Activated T-helper 2 cell treated with anti-CD3 and anti-CD28 coated beads, Interferon-gamma antibody, Interleukin-2, Interleukin-4, amounts not matched to agents 10 μg/mL and 5 μg/mL and 100 μg/mL, durations not matched to agents 14 hours and 24 hours and 36 hours (primary cell): ENCODE measurements around the gene MUC22. TPM values are rescaled to one million over a fixed set of nuclear protein-coding genes. Genes with fewer than 3 reads are reported as not detected.

Source experiments
- DNase-seq: peaks from one replicate; pipeline ENCODE4 v3.0.0; 2021; ENCODE audit warnings: low spot score
- H3K27ac Mint-ChIP-seq: one replicate; pipeline ENCODE4 v1.8.0; 2021; ENCODE audit warnings: mixed read lengths
- H3K27me3 Mint-ChIP-seq: one replicate; pipeline ENCODE4 v1.8.0; 2021; ENCODE audit warnings: low read depth, mixed read lengths
- H3K36me3 Mint-ChIP-seq: one replicate; pipeline ENCODE4 v1.8.0; 2021; ENCODE audit warnings: low read depth, mixed read lengths
- H3K4me1 Mint-ChIP-seq: one replicate; pipeline ENCODE4 v1.8.0; 2021; ENCODE audit warnings: low read depth, mixed read lengths
- H3K4me3 Mint-ChIP-seq: one replicate; pipeline ENCODE4 v1.8.0; 2021; ENCODE audit warnings: low read depth, mild to moderate bottlenecking, moderate library complexity, mixed read lengths
- H3K9me3 Mint-ChIP-seq: one replicate; pipeline ENCODE4 v1.8.0; 2021; ENCODE audit warnings: mixed read lengths
- intact Hi-C: fragments of 100-400 bp; cut with micrococcal nuclease; formaldehyde crosslinking; loops from one replicate; pipeline ENCODE4 v1.15.1; 2023
- total RNA-seq: library from RNA; stranded (reverse); gene quantifications from 2 replicates; pipeline ENCODE4 v1.2.3, GENCODE V29; 2022

The MUC22 gene
- total RNA-seq, 1 donor from 2014 or later = not detected

- Mint-ChIP-seq H3K36me3 (no peaks in the 10 kb centered on the region), H3K4me1 (peaks cover 1% of the 10 kb centered on the region), H3K4me3 (no peak overlapping the region), H3K27me3 (peaks cover 7% of the 10 kb centered on the region), H3K9me3 (no peaks in the 10 kb centered on the region), H3K27ac (no peak overlapping the region)
- intact Hi-C loops = loop anchor here (2.0 kb wide), 1 partner anchor 165 kb away; the partner anchor contains the start of gene VARS2
- peak; percentile 54 for DNase-seq
These were observed 69.5 kb downstream of the MUC22 start for GRCh38 chr6:31079656-31080261.

- Mint-ChIP-seq H3K36me3 (no peaks in the 10 kb centered on the region), H3K27me3 (peaks cover 20% of the 10 kb centered on the region), H3K9me3 (no peaks in the 10 kb centered on the region), H3K4me1 (peaks cover 4% of the 10 kb centered on the region), H3K4me3 (no peak overlapping the region), H3K27ac (no peak overlapping the region)
- no peak for DNase-seq
- intact Hi-C loops = no loop called here
These were observed 71.6 kb downstream of the MUC22 start for GRCh38 chr6:31081872-31082271.

GRCh38 chr6:31083742-31084354 lies 73.6 kb downstream of the MUC22 start:
- intact Hi-C loops = no loop called here
- H3K4me1 Mint-ChIP-seq = peaks cover 10% of the 10 kb centered on the region
- H3K4me3 Mint-ChIP-seq = no peak overlapping the region
- H3K27ac Mint-ChIP-seq = no peak overlapping the region
- DNase-seq = peak; percentile 23
- no peaks in the 10 kb centered on the region for H3K36me3 Mint-ChIP-seq
- H3K9me3 Mint-ChIP-seq = no peaks in the 10 kb centered on the region
- peaks cover 22% of the 10 kb centered on the region for H3K27me3 Mint-ChIP-seq

Other genes starting within 250 kb of the MUC22 start
- gene DDR1, start 126.0 kb upstream of the MUC22 start, total RNA-seq = 11.3 and 13.7 TPM in 2 replicates
- 56.8 and 58.3 TPM in 2 replicates for gene GTF2H4, start 102.3 kb upstream of the MUC22 start, total RNA-seq
- gene VARS2, start 96.2 kb upstream of the MUC22 start, total RNA-seq = 67.0 and 75.0 TPM in 2 replicates
- gene SFTA2, start 78.3 kb upstream of the MUC22 start, total RNA-seq = not detected in 2 replicates
- not detected in 2 replicates for gene MUCL3, start 69.5 kb upstream of the MUC22 start, total RNA-seq
- gene MUC21, start 26.8 kb upstream of the MUC22 start, total RNA-seq = not detected in 2 replicates
- not detected in 2 replicates for gene C6orf15, start 102.1 kb downstream of the MUC22 start, total RNA-seq
- gene PSORS1C1, start 104.3 kb downstream of the MUC22 start, total RNA-seq = not detected in 2 replicates
- gene CDSN, start 110.0 kb downstream of the MUC22 start, total RNA-seq = not detected in 2 replicates
- not detected in 2 replicates for gene PSORS1C2, start 128.6 kb downstream of the MUC22 start, total RNA-seq
- gene CCHCR1, start 147.3 kb downstream of the MUC22 start, total RNA-seq = 50.5 and 53.1 TPM in 2 replicates
- 81.5 and 82.0 TPM in 2 replicates for gene TCF19, start 148.1 kb downstream of the MUC22 start, total RNA-seq
- not detected in 2 replicates for gene POU5F1, start 160.2 kb downstream of the MUC22 start, total RNA-seq